GM21360 (cell line): ENCODE measurements around the gene CCL22.
"Not testable (repeated sequence)": the region's sequence is repeated elsewhere in the genome, so short reads cannot be mapped to it uniquely, and the experiment has no call there.

Experiments
- ATAC-seq: cut with Tn5 transposase; IDR thresholded peaks from one replicate; pipeline ENCODE4 v1.9.1; 2021; ENCODE audit warnings: mild to moderate bottlenecking, moderate library complexity; ENCODE audit not compliant: unreplicated experiment

The CCL22 gene

DNA sequence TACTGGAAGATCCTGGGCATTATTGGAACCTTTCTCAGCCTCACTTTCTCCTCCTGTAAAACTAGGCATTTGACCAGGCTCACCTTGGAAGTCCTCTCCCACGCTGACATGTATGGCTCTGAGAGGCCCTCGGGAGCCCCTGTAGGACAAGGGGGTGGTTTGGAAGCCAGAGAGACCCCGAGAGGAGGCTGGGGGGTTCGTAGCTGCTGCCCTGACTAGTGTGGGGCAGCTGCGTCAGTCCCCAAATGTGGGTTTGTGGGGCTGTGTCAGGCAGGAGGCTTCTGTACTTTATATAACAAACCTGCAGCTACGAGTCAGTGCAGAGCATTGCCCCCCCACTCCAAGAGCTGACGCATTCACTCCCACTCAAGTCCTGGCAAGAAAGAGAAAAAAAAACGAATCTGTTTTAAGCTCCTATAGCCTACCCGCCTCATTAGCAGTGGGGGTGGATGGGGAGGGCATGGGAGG is 15.5 kb downstream of the CCL22 start:
- no peak for ATAC-seq

DNA sequence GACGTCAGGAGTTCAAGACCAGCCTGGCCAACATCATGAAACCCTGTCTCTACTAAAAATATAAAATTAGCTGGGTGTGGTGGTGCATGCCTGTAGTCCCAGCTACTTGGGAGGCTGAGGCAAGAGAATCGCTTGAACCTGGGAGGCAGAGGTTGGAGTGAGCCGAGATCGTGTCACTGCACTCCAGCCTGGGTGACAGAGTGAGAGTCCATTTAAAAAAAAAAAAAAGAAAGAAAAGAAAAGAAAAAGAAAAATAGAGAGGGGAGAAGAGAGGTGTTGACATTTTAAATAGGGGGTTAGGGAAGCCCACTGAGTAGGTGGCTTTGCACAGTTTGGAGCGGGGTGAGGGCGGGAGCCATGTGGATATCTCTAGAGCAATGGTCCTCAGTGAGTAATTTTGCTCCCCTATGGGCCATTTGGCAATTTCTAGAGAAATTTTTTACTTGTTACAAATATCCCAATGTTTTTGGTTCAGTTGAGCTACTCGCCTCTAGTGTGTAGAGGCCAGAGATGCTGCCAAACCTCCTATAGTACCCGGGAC is 16.4 kb downstream of the CCL22 start:
- ATAC-seq = not testable (repeated sequence)

DNA sequence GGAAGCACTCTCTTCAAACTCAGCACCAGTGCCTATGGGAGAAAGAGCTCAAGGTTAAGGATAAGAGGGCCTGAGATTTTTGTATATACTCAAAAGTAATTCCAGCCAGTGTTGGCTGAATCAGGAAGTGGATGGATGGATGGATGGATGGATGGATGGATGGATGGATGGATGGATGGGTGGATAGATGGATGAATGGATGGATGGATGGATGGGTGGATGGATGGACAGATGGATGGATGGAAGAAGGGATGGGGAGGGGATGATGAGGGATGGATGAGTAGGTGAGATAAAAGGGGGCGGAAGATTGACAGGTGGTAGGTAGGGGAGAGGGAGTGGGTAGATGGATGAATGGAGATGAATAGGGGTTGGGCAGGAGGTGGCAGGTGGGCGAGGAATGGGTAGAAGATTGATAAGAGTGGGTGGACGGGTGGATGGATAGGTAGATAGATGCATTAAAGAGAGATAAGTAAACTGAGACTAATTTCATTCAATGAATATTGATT is 17.8 kb downstream of the CCL22 start:
- no peak for ATAC-seq

DNA sequence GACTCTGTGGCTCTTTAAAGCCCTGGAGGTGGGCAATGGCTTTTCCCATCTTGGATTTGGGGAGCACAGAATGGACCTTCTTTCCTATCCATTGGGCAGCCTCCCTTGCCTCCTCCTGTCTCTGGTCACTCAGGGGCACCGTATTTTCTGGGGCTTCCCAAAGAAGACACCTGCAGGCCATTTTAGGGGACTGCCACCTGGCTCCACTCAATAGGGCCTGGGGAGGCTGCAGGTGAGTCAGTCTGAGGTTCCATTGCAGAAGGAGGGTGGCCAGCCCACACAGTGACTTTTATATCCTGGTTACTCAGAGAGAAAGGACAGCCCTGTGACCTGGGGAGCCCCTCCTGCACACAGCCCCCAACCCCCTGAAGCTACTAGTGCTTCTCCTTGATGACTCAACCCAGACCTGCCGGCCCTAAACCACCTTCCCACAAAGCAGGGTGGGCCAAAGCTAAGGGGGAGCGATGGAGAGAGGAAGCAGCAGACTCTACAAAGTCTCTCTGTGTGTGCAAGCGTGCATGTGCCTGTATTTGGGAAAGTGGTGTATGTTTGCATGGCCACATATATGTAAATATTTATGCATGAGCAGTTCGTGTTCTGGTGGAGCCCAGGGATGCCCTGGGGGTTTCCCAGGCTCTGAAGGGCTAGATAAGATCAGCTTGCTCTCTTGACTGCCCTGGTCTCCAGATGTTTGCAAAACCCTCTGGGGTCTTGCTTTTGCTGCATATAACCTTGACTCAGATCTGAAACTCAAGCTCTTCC is 18.7 kb downstream of the CCL22 start:
- ATAC-seq = peak; percentile 69

DNA sequence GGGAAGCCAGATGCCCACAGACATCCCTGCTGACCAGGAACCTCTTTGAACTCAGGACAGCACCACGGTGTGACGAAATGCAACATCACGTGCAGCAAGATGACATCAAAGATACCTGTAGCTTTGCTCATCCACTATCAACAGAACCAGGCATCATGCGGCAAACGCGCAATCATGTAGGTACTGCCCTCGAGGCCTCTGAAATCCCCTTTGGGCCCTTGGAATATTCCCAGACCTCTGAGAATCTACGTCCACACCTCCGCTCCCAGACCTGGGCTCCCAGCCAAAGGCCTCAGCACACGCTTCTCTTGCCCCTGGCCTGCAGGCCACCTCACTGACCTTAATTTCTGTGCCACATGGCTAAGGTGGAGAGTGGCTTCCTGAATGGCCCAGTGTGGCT is 21.0 kb downstream of the CCL22 start:
- no peak for ATAC-seq

DNA sequence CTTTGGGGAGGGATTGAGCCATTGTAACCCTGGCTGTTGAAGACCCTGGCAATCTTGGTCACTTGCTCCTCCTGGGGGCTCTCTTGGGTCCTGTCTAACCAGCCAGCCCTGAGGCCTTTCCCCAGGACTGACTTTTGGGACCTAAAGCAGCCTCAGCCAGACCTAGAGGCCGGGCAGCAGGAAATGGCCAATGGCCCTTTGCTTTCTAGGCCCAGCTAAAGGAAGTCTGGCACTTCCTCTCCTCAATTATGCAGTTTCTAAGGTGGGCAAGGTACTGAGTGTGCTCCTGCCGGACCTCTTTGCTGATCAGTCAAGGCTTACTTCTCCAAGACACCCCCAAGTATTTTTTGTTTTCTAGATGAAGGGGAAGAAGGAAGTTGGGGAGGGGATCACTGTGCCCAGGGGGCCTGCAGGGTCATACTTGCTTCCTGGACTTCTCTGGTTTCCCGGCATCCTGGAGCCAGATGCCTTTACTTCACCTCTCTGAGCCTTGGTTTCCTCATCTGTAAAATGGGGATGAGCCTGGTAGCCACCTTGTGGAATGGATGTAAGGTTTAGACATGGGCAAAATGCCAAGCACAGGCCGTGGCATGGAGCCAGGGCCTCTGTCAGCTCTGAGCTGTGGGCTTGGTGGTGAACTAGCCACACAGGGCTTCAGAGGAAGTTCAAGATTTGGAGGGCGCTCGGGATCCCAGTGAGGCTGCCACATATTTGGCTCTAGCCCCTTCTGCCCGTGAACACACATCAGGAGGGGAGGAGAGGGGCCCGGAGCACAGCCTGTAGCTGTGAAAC is 22.3 kb downstream of the CCL22 start:
- no peak for ATAC-seq

DNA sequence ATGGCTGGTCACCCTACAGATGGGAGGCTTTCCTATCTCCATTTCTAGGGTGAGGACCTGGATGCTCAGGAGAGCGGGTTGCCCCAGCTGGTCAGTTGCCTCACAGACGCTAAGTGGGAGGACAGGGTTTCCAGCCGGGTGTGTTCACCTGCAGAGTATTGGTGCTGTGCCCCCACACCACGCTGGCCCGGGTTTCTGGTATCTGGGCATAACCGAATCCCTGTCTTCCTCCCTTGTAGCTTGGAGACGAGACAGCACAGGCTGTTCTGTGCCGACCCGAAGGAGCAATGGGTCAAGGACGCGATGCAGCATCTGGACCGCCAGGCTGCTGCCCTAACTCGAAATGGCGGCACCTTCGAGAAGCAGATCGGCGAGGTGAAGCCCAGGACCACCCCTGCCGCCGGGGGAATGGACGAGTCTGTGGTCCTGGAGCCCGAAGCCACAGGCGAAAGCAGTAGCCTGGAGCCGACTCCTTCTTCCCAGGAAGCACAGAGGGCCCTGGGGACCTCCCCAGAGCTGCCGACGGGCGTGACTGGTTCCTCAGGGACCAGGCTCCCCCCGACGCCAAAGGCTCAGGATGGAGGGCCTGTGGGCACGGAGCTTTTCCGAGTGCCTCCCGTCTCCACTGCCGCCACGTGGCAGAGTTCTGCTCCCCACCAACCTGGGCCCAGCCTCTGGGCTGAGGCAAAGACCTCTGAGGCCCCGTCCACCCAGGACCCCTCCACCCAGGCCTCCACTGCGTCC is 23.4 kb downstream of the CCL22 start:
- no peak for ATAC-seq

DNA sequence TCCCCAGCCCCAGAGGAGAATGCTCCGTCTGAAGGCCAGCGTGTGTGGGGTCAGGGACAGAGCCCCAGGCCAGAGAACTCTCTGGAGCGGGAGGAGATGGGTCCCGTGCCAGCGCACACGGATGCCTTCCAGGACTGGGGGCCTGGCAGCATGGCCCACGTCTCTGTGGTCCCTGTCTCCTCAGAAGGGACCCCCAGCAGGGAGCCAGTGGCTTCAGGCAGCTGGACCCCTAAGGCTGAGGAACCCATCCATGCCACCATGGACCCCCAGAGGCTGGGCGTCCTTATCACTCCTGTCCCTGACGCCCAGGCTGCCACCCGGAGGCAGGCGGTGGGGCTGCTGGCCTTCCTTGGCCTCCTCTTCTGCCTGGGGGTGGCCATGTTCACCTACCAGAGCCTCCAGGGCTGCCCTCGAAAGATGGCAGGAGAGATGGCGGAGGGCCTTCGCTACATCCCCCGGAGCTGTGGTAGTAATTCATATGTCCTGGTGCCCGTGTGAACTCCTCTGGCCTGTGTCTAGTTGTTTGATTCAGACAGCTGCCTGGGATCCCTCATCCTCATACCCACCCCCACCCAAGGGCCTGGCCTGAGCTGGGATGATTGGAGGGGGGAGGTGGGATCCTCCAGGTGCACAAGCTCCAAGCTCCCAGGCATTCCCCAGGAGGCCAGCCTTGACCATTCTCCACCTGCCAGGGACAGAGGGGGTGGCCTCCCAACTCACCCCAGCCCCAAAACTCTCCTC is 24.1 kb downstream of the CCL22 start:
- ATAC-seq = no peak

DNA sequence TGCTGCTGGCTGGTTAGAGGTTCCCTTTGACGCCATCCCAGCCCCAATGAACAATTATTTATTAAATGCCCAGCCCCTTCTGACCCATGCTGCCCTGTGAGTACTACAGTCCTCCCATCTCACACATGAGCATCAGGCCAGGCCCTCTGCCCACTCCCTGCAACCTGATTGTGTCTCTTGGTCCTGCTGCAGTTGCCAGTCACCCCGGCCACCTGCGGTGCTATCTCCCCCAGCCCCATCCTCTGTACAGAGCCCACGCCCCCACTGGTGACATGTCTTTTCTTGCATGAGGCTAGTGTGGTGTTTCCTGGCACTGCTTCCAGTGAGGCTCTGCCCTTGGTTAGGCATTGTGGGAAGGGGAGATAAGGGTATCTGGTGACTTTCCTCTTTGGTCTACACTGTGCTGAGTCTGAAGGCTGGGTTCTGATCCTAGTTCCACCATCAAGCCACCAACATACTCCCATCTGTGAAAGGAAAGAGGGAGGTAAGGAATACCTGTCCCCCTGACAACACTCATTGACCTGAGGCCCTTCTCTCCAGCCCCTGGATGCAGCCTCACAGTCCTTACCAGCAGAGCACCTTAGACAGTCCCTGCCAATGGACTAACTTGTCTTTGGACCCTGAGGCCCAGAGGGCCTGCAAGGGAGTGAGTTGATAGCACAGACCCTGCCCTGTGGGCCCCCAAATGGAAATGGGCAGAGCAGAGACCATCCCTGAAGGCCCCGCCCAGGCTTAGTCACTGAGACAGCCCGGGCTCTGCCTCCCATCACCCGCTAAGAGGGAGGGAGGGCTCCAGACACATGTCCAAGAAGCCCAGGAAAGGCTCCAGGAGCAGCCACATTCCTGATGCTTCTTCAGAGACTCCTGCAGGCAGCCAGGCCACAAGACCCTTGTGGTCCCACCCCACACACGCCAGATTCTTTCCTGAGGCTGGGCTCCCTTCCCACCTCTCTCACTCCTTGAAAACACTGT is 25.0 kb downstream of the CCL22 start:
- ATAC-seq = no peak

DNA sequence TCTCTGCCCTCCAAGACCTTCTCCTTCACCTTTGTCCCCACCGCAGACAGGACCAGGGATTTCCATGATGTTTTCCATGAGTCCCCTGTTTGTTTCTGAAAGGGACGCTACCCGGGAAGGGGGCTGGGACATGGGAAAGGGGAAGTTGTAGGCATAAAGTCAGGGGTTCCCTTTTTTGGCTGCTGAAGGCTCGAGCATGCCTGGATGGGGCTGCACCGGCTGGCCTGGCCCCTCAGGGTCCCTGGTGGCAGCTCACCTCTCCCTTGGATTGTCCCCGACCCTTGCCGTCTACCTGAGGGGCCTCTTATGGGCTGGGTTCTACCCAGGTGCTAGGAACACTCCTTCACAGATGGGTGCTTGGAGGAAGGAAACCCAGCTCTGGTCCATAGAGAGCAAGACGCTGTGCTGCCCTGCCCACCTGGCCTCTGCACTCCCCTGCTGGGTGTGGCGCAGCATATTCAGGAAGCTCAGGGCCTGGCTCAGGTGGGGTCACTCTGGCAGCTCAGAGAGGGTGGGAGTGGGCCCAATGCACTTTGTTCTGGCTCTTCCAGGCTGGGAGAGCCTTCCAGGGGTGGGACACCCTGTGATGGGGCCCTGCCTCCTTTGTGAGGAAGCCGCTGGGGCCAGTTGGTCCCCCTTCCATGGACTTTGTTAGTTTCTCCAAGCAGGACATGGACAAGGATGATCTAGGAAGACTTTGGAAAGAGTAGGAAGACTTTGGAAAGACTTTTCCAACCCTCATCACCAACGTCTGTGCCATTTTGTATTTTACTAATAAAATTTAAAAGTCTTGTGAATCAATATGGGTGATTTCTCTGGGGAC is 25.9 kb downstream of the CCL22 start:
- ATAC-seq = no peak

DNA sequence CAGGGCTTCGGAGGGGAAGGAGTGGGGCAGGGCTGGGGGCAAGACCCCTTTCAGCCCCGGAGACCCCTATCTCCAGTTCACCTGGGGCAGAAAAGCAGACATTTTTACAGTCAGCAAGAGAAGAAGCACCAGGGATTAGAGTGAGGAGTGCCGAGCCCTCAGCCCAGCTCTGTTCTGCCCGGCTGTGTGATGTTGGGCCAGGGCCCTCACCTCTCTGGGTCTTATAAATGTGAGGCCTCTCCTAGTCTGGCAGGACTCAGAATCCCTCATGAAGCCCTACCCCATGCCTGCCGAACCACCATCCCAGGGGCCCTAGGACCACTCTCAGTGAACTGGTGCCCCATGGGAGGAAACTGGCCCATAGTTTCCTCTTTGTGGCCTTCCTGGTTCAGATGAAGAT is 26.5 kb downstream of the CCL22 start:
- ATAC-seq = no peak

DNA sequence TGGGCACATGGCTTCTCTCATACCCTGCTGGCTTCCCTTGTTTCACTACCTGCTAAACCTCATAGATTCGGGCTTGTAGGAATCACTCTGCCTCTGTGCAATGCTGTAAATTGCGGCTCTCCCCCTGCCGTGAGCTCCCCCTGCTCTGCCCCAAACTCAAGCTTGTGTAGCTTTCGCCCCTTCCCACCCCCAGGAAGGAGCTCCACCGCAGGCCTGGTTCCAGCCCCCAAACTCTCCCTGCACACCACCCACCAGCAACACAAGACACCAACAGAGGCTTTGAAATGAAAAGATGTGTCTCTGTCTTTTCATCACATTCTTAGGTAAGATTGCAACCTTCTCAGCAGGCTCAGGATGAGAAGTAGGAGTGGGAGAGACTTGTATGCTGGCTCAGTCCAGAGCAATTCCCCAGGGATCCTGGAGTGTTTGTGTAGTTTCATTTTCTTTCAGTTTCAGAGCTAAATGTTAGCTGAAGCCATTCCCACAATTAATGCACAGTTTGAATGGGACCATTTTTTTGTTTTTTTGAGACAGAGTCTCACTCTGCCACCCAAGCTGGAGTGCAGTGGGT is 27.9 kb downstream of the CCL22 start:
- ATAC-seq = no peak

DNA sequence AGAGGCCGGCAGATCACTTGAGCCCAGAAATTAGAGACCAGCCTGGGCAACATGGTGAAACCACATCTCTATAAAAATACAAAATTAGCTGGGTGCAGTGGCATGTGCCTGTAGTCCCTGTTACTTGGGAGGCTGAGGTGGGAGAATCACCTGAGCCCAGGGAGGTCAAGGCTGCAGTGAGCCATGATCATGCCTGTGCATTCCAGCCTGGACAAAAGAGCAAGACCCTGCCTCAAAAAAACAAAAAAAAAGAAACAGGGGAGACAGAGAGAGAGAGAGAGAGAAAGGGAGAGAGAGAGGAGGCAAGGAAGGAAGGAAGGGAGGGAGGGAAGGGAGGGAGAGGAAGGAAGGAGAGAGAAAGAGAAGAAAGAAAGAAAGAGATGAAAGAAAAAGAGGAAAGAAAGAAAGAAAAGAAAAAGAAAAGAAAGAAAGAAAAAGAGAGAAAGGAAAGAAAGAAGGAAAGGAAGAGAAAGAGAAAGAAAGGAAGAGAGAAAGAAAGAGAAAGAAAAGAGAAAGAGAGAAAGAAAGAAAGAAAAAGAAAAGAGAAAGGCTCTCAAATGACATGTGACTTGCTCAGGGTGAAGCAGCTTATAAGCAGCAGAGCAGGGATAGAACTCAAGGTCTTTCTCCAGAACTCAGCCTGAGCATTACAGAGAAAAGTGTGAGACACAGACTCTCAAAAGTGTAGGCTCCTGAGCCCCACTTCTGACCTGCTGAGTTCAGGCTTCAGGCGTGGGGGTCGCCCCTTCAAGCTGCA is 29.2 kb downstream of the CCL22 start:
- peak; percentile 27 for ATAC-seq

DNA sequence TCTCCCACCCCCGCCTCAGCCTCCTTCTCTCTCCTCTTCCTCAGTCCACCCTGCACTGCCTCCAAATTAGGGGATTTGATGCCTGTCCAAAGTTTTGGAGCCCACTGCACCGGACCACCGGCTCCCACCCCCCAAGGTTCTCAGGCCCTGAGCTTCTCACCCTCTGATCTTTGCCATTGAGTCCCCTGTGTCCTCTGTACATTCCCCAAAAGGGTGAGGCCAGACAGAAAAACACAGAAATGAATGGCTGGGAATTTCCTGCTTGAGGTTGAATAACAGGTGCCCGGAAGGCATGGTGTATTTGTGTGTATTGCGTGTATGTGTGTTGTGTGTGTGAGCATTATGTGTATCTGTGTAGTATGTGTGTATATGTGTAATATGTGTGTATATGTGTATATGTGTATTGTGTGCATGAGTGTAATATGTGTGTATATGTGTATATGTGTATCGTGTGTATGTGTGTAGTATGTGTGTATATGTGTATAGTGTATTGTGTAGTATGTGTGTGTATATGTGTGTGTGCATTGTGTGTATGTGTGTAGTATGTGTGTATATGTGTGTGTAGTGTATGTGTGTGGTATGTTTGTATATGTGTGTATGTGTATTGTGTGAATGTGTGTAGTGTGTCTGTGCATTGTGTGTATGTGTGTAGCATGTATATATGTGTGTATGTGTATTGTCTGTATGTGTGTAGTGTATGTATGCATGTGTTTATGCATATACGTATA is 29.9 kb downstream of the CCL22 start:
- peak; percentile 47 for ATAC-seq

DNA sequence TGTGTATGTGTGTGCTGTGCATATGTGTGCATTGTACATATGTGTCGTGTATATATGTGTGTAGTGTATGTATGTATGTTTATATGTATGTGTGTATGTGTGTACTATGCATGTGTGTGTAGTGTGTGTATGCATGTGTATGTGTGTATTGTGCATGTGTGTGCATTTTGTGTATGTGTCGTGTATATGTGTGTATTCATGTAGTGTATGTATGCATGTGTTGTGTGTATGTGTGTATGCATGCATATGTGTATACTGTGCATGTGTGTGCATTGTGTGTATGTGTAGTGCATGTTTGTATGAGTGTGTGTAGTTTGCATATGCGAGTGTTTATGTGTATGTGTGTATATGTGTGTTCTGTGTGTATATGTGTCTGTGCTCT is 30.5 kb downstream of the CCL22 start:
- ATAC-seq = no peak

DNA sequence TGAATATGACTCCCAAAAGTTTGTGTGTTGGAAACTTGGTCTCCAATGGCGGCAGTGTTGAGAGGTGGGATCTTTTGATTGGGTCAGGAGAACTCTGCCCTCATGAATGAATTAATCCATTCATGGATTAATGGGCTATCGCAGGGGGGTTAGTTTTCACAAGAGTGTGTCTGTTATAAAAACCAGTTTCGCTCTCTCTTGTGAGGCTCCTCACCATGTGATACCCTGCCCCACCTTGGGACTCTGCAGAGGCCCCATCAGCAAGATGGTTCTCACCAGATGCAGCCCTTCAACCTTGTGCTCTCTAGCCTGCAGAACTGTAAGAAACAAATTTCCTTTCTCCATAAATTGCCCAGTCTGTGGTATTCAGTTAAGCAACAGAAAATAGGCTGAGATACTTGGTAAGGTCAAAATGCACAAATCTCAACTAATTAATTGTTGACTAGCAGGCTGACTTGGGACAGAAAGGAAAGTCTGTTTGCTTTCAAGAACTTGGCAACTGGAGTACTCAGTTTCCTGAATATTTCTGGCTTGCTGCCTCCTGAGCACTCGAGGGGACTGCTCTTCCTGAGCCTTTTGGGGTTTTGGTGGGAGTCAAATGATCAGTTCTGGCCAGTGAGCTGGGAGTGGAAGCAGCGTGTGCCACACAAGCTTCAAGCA is 32.2 kb downstream of the CCL22 start:
- ATAC-seq = no peak
